H1 (cell line): Measurements from ENCODE around the gene RND3. TPM values are rescaled to one million over a fixed set of nuclear protein-coding genes. Genes with fewer than 3 reads are reported as not detected.

Experiments used
- CTCF ChIA-PET: fragments of 300-600 bp; sonication (Branson Sonifier 250); formaldehyde crosslinking; loops from one replicate; lab custom pipeline; 2021; ENCODE audit not compliant: partially characterized antibody; lab: Charles Lee
- POLR2A ChIA-PET: fragments of 300-600 bp; sonication (Branson Sonifier 250); formaldehyde crosslinking; loops from one replicate; lab custom pipeline; 2021; ENCODE audit warnings: inconsistent platforms; ENCODE audit not compliant: partially characterized antibody; lab: Charles Lee
- DNase-seq, 2 experiments: peaks; one replicate each; pipeline versions ENCODE4 v3.0.0 to v3.0.0-alpha.2; 2010 to 2022; ENCODE audit warnings: low spot score in 2 of 2, low read depth in 1 of 2, mixed read lengths in 1 of 2
- FAIRE-seq: peaks from 2 replicates; lab custom pipeline; 2011; peaks lifted over from hg19 to GRCh38; lab: Jason Lieb, UNC
- H2AFZ ChIP-seq: 2 replicates; pipeline ENCODE4 v1.8.1; 2012; ENCODE audit warnings: low read length, inconsistent platforms
- H2AK5ac ChIP-seq: 2 replicates; pipeline ENCODE4 v1.6.1; 2013; ENCODE audit warnings: low read depth, low read length
- H2BK120ac ChIP-seq: replicated peaks from 2 replicates; pipeline ENCODE3; 2013; ENCODE audit warnings: low read depth, low read length, inconsistent platforms
- H2BK12ac ChIP-seq: 2 replicates; pipeline ENCODE4 v1.6.1; 2013; ENCODE audit warnings: low read depth, low read length
- H2BK15ac ChIP-seq: 2 replicates; pipeline ENCODE4 v1.6.1; 2013; ENCODE audit warnings: low read length
- H2BK20ac ChIP-seq: 2 replicates; pipeline ENCODE4 v1.6.1; 2013; ENCODE audit warnings: low read length
- H2BK5ac ChIP-seq: 2 replicates; pipeline ENCODE4 v1.6.1; 2013; ENCODE audit warnings: low read depth, low read length
- H3K14ac ChIP-seq: 2 replicates; pipeline ENCODE4 v1.6.1; 2013; ENCODE audit warnings: inconsistent platforms; ENCODE audit not compliant: insufficient read length
- H3K18ac ChIP-seq: 2 replicates; pipeline ENCODE4 v1.6.1; 2013; ENCODE audit warnings: low read length; ENCODE audit errors: extremely low read depth
- H3K23ac ChIP-seq: 2 replicates; pipeline ENCODE4 v1.6.1; 2013; ENCODE audit warnings: inconsistent platforms; ENCODE audit not compliant: insufficient read length
- H3K23me2 ChIP-seq: 2 replicates; pipeline ENCODE4 v1.6.1; 2013; ENCODE audit warnings: low read depth, low read length
- H3K27ac ChIP-seq: 2 replicates; pipeline ENCODE4 v1.6.1; 2011; ENCODE audit warnings: low read depth, low read length, inconsistent platforms
- H3K27me3 ChIP-seq, 4 experiments: replicated peaks in 1 of 4; 1 replicate in 1 of 4; 2 replicates in 3 of 4; pipeline versions ENCODE4 v1.6.1 to v1.8.1; 2011 to 2013; ENCODE audit warnings: low read length in 3 of 4, mild to moderate bottlenecking in 3 of 4, inconsistent platforms in 2 of 4, mixed read lengths in 2 of 4, moderate library complexity in 1 of 4; ENCODE audit not compliant: control insufficient read depth in 3 of 4, insufficient read depth in 3 of 4; ENCODE audit errors: extremely low read depth in 1 of 4
- H3K36me3 ChIP-seq, 4 experiments: 2 replicates each; pipeline versions ENCODE4 v1.6.1 to v1.8.1; 2011 to 2013; ENCODE audit warnings: mild to moderate bottlenecking in 4 of 4, low read length in 3 of 4, moderate library complexity in 2 of 4, control low read depth in 1 of 4, inconsistent platforms in 1 of 4; ENCODE audit not compliant: insufficient read depth in 4 of 4, control insufficient read depth in 2 of 4
- H3K4ac ChIP-seq: replicated peaks from 2 replicates; pipeline ENCODE3; 2013; ENCODE audit warnings: low read length, low read depth, mixed read lengths, inconsistent platforms; ENCODE audit not compliant: insufficient read length
- H3K4me1 ChIP-seq, 4 experiments: replicated peaks in 1 of 4; 1 replicate in 1 of 4; 2 replicates in 3 of 4; pipeline versions ENCODE4 v1.6.1 to v1.8.1; 2011 to 2013; ENCODE audit warnings: low read length in 3 of 4, inconsistent platforms in 2 of 4, mixed read lengths in 1 of 4; ENCODE audit not compliant: insufficient read depth in 4 of 4, control insufficient read depth in 3 of 4
- H3K4me2 ChIP-seq, 2 experiments: 2 replicates each; pipeline versions ENCODE4 v1.6.1 to v1.8.1; 2011 to 2013; ENCODE audit warnings: low read depth in 2 of 2, low read length in 2 of 2, control low read depth in 1 of 2, inconsistent platforms in 1 of 2, mild to moderate bottlenecking in 1 of 2; ENCODE audit not compliant: insufficient read depth in 1 of 2
- H3K4me3 ChIP-seq, 4 experiments: fragments of 200-600, 300-600 bp in 1 of 4; sonication (generic), shearing (Covaris generic), sonication (Bioruptor Twin) in 1 of 4; 2 replicates each; pipeline versions ENCODE4 v1.5.1 to v1.8.1; 2011 to 2016; ENCODE audit warnings: low read length in 4 of 4, low read depth in 3 of 4, control low read depth in 2 of 4, inconsistent platforms in 2 of 4, mild to moderate bottlenecking in 2 of 4, mixed read lengths in 1 of 4, moderate library complexity in 1 of 4; ENCODE audit not compliant: insufficient read depth in 2 of 4; ENCODE audit errors: extremely low read depth in 1 of 4
- H3K56ac ChIP-seq: replicated peaks from 2 replicates; pipeline ENCODE3; 2013; ENCODE audit warnings: low read depth, mild to moderate bottlenecking, mixed read lengths, low read length, inconsistent platforms; ENCODE audit not compliant: insufficient read length
- H3K79me1 ChIP-seq: 2 replicates; pipeline ENCODE4 v1.6.1; 2013; ENCODE audit warnings: low read depth, low read length, control low read depth
- H3K79me2 ChIP-seq, 2 experiments: 2 replicates each; pipeline versions ENCODE4 v1.6.1 to v1.8.1; 2012 to 2013; ENCODE audit warnings: low read length in 2 of 2, mild to moderate bottlenecking in 2 of 2, inconsistent platforms in 1 of 2; ENCODE audit not compliant: insufficient read depth in 2 of 2, control insufficient read depth in 1 of 2
- H3K9ac ChIP-seq, 4 experiments: replicated peaks in 1 of 4; 1 replicate in 1 of 4; 2 replicates in 3 of 4; pipeline versions ENCODE4 v1.6.1 to v1.8.1; 2011 to 2013; ENCODE audit warnings: low read depth in 3 of 4, low read length in 3 of 4, control low read depth in 2 of 4, mild to moderate bottlenecking in 2 of 4, moderate library complexity in 2 of 4, inconsistent platforms in 1 of 4; ENCODE audit errors: extremely low read depth in 1 of 4
- H3K9me3 ChIP-seq, 2 experiments: 2 replicates each; pipeline versions ENCODE4 v1.6.1 to v1.8.1; 2012 to 2013; ENCODE audit warnings: mild to moderate bottlenecking in 2 of 2, moderate library complexity in 2 of 2, control low read depth in 1 of 2, inconsistent platforms in 1 of 2, low read depth in 1 of 2, low read length in 1 of 2, mixed read lengths in 1 of 2; ENCODE audit not compliant: insufficient read depth in 2 of 2
- H4K20me1 ChIP-seq, 2 experiments: replicated peaks in 1 of 2; 2 replicates each; pipeline versions ENCODE3 to v1.8.1; 2011 to 2013; ENCODE audit warnings: inconsistent platforms in 2 of 2, low read length in 2 of 2, mild to moderate bottlenecking in 1 of 2; ENCODE audit not compliant: insufficient read depth in 2 of 2, control insufficient read depth in 1 of 2
- H4K5ac ChIP-seq: 2 replicates; pipeline ENCODE4 v1.6.1; 2013; ENCODE audit warnings: low read length, low read depth, mixed read lengths, inconsistent platforms; ENCODE audit not compliant: insufficient read length
- H4K8ac ChIP-seq: 2 replicates; pipeline ENCODE4 v1.8.0; 2013; ENCODE audit warnings: mild to moderate bottlenecking, moderate library complexity, low read length, inconsistent platforms; ENCODE audit not compliant: insufficient read depth; ENCODE audit errors: extremely low read depth
- H4K91ac ChIP-seq: replicated peaks from 2 replicates; pipeline ENCODE3; 2013; ENCODE audit warnings: low read length, mixed read lengths, inconsistent platforms; ENCODE audit not compliant: insufficient read length
- BRCA1 ChIP-seq: IDR thresholded peaks from 2 replicates; pipeline ENCODE4 v1.6.1; 2012; ENCODE audit warnings: low read depth, low read length, improper control_type of control experiment
- RAD21 ChIP-seq, 2 experiments: IDR thresholded peaks in 1 of 2; conservative IDR thresholded peaks in 1 of 2; 2 replicates each; pipeline ENCODE4 v1.6.1; 2011; ENCODE audit warnings: low read depth in 2 of 2, low read length in 2 of 2, improper control_type of control experiment in 1 of 2, inconsistent platforms in 1 of 2, mild to moderate bottlenecking in 1 of 2, moderate library complexity in 1 of 2
- polyA plus RNA-seq, 7 experiments: library from polyadenylated mRNA; depleted of rRNA in 3 of 7; stranded (reverse) in 5 of 7; unstranded in 2 of 7; fragments of >200 nt in 5 of 7; fragments of 200-250 nt in 2 of 7; gene quantifications; 1 replicate in 5 of 7; 2 replicates in 1 of 7; 4 replicates in 1 of 7; pipeline versions ENCODE4 v1.2.1 to v1.2.3, GENCODE V29; 2011 to 2013; ENCODE audit warnings: missing spikeins in 2 of 7, mixed read lengths in 2 of 7
- total RNA-seq: library from RNA; stranded (reverse); fragmentation: NEBNext Ultra II Directional; extraction: Animal tissue kit (Norgen Biotek cat#: 25700); gene quantifications from 2 replicates; pipeline ENCODE4 v1.2.1, GENCODE V29; 2021

Gene RND3
- total and polyA plus RNA-seq, 2 of the 8 experiments (the other 6 are each of a cell fraction or from before 2014, with no cell fraction given) = 12.2 to 25.6 TPM

DNA sequence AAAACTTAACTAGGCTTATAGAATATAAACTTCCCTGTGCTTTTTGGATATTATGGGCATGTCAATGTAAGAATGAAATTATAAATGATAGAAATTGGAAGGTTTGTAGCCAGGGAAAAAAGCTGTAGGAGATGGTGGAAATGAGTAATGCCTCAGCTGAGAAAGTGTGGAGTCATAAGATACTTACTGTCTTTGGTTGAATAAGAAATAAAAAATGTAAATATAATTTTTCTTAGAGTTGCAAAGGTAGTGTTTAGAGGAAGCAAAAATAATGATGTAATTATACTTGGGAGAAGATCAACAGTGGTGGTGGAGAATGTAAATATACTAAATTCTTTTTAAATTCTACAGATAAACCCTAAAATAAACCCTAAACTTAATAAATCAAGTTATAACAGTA is 26.2 kb upstream of the RND3 start:
- Histone ChIP-seq H3K23me2 (no peaks in the 10 kb centered on the region), H4K5ac (no peak overlapping the region), H2BK15ac (no peak overlapping the region), H4K20me1 (no peaks in the 10 kb centered on the region), H3K56ac (no peak overlapping the region), H3K79me1 (no peaks in the 10 kb centered on the region), H2AK5ac (no peak overlapping the region), H3K23ac (no peak overlapping the region), H4K8ac (no peak overlapping the region), H3K14ac (no peak overlapping the region), H3K9me3 (no peaks in the 10 kb centered on the region), H3K4me1 (no peaks in the 10 kb centered on the region), H3K79me2 (no peaks in the 10 kb centered on the region), H3K4ac (no peak overlapping the region), H2AFZ (no peak overlapping the region), H4K91ac (no peak overlapping the region), H2BK120ac (no peak overlapping the region), H2BK20ac (no peak overlapping the region), H3K27ac (no peak overlapping the region), H3K36me3 (no peaks in the 10 kb centered on the region), H3K4me3 (no peak overlapping the region), H3K4me2 (no peak overlapping the region), H3K9ac (no peak overlapping the region), H2BK5ac (no peak overlapping the region), H3K18ac (no peak overlapping the region), H2BK12ac (no peak overlapping the region), H3K27me3 (no peaks in the 10 kb centered on the region)
- FAIRE-seq (no peak), DNase-seq (no peak)
- ChIA-PET CTCF (interaction anchor here (0.9 kb wide), 1 partner anchor 10 kb away, joined by 3 read pairs; no protein-coding TSS in a partner anchor), POLR2A (no interaction called here)
- TF ChIP-seq BRCA1 (no peak), RAD21 (IDR thresholded peaks at IDR 0.05 in 1 of 2, conservative IDR thresholded peaks at IDR 0.05 in 1 of 2; ENCODE audit: low read depth in 2 of 2, low read length in 2 of 2) (no peak)
